Stimulated activated naive CD8-positive, alpha-beta T cell treated with anti-CD3 and anti-CD28 coated beads, Interleukin-15, amount 100 ng/mL, for 72 hours (primary cell): ENCODE data around the gene PRSS56.

Experiments
- ATAC-seq: fragments of 150-1000 bp; cut with Tn5 transposase; 2 replicates; pipeline ENCODE4 v1.10.0; 2021; ENCODE audit warnings: mild to moderate bottlenecking, moderate library complexity
- DNase-seq, 2 donors: peaks; one replicate each; pipeline ENCODE4 v3.0.0; 2021 to 2022
- H3K27ac Mint-ChIP-seq, 2 donors: one replicate each; pipeline ENCODE4 v1.8.0; 2022; ENCODE audit warnings: mild to moderate bottlenecking in 2 of 2, mixed read lengths in 2 of 2, moderate library complexity in 2 of 2
- H3K27me3 Mint-ChIP-seq: one replicate; pipeline ENCODE4 v1.8.0; 2022; ENCODE audit warnings: mixed read lengths
- H3K4me1 Mint-ChIP-seq: one replicate; pipeline ENCODE4 v1.8.0; 2022; ENCODE audit warnings: mild to moderate bottlenecking, mixed read lengths
- H3K4me3 Mint-ChIP-seq, 2 donors: one replicate each; pipeline ENCODE4 v1.8.0; 2022; ENCODE audit warnings: mild to moderate bottlenecking in 2 of 2, mixed read lengths in 2 of 2, moderate library complexity in 1 of 2
- H3K9me3 Mint-ChIP-seq, 2 donors: one replicate each; pipeline ENCODE4 v1.8.0; 2022; ENCODE audit warnings: mixed read lengths in 2 of 2

PRSS56 gene

DNA sequence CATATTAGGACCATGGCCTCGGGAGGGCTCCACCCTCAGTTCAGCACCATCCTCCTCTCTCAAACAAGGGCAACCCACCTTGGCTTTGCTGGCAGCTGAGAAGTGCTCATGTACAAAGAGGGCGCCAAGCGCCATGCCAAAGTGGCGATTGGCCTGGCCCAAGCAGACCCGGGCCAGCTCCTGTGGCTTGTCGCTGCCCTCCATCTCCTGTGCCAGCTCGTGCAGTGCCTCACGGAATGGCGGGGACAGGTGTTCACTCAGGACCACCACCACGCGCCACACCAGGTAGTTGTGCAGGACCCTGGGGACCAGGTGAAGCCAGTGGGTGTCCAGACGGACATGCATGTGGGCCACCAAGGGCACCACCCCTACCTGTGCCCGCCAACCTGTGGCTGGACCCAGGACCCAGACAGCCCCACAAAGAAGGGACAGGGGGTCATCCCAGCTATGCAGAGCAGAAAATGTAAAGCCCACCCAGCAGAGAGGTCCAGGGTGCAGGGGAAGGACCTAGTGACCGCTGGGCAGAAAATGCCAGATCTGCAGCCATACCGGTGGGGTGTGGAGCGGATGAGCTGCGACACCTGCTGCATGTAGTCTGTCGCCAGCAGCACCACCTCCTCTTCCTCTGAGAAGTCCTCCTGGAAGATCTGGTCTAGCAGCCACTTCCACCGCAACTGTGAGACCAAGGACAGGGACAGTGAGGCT, 36.1 kb upstream of the PRSS56 start:
- no peak for ATAC-seq
- no peak for DNase-seq
- Mint-ChIP-seq H3K27ac (no peak overlapping the region), H3K4me1 (peaks cover 16% of the 10 kb centered on the region), H3K9me3 (no peaks in the 10 kb centered on the region), H3K27me3 (peaks cover 70% of the 10 kb centered on the region), H3K4me3 (no peak overlapping the region)

- H3K4me3 Mint-ChIP-seq: peak overlapping the region in 1 of 2 donors; percentile 14
- H3K27ac Mint-ChIP-seq: no peak overlapping the region
- H3K9me3 Mint-ChIP-seq: no peaks in the 10 kb centered on the region
- DNase-seq (no peak), ATAC-seq (no peak)
- peaks cover 16% of the 10 kb centered on the region for H3K4me1 Mint-ChIP-seq
- H3K27me3 Mint-ChIP-seq: peaks cover 71% of the 10 kb centered on the region
Measured at GRCh38 chr2:232484628-232485347, 35.4 kb upstream of the PRSS56 start.

DNA sequence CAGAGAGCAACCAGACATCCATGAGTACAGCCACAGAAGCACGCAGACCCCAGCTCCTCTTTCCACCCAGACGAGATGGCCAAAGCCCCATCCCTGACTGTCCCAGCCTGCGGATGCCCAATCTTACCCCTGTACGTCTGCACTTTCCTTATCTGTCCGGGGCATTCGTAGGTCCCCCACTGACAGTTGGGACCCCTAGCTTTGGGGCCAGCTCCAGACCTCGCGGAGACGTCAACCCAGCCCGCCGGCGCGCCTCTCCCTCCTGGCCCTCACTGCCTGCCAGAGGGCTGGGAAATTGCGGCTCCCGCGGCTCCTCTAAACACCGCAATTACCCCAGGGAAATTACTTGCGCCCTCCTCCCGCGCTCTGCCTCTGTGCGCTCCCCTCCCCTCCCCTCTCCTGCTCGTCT, 34.8 kb upstream of the PRSS56 start:
- DNase-seq (no peak), ATAC-seq (no peak)
- Mint-ChIP-seq H3K4me3 (peak overlapping the region; percentile 5 to 14), H3K4me1 (peaks cover 16% of the 10 kb centered on the region), H3K27ac (no peak overlapping the region), H3K9me3 (no peaks in the 10 kb centered on the region), H3K27me3 (peaks cover 77% of the 10 kb centered on the region)

- H3K27me3 Mint-ChIP-seq: peaks cover 79% of the 10 kb centered on the region
- DNase-seq (no peak), ATAC-seq (no peak)
- H3K4me3 Mint-ChIP-seq: peak overlapping the region in 1 of 2 donors; percentile 10
- H3K4me1 Mint-ChIP-seq: peaks cover 16% of the 10 kb centered on the region
- H3K9me3 Mint-ChIP-seq: no peaks in the 10 kb centered on the region
- H3K27ac Mint-ChIP-seq: no peak overlapping the region
Measured at GRCh38 chr2:232485757-232486557, 34.2 kb upstream of the PRSS56 start.

GRCh38 chr2:232486558-232487384, 33.4 kb upstream of the PRSS56 start:
- Mint-ChIP-seq H3K4me1 (peaks cover 16% of the 10 kb centered on the region), H3K27ac (no peak overlapping the region), H3K4me3 (peak overlapping the region; percentile 10 to 46), H3K27me3 (peaks cover 79% of the 10 kb centered on the region), H3K9me3 (no peaks in the 10 kb centered on the region)
- DNase-seq: no peak
- peak; percentile 18 for ATAC-seq

DNA sequence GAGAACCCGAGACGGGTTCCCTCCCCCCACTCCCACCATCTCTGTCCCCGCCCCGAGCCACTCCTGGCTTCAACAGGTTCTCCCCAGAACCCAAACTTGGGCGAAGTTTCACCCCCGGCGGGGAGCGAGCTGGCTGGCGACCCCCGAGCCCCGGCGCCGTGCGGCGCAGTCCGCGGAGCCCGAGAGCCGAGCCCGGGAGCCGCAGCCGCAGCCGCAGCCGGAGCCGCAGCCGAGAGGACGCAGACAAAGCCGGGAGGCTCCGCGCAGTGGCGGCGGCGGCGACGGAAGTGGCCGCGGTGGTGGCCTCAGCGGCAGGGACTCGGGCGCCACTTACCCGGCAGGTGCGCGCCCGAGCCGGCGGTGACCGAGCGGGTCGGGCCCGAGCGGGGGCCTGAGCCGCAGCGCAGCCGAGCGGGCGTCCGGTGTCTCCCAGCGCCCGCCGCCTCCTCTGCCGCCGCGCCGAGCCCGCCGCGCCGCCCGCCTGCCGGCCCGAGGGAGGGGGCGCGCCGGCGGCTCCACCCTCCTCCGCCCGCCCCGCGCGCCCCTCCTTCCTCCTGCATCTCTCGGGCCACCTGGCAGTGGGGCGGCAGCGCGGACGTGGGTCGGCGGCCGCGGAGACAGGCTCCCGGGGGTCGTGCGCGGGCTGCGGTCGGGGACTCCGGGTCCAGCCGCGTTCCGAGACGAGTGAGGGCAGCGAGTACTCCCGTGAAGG, 32.6 kb upstream of the PRSS56 start, which contains the start of gene ECEL1:
ECEL1 (minus strand) TSS at position 450 of the 712 bp plus-strand sequence. CDS start 1,181 bp downstream, outside the sequence.
- Mint-ChIP-seq H3K4me1 (peaks cover 16% of the 10 kb centered on the region), H3K9me3 (no peaks in the 10 kb centered on the region), H3K27ac (no peak within 1 kb of the TSS), H3K4me3 (peak within 1 kb of the TSS; percentile 10 to 70), H3K27me3 (peaks cover 80% of the 10 kb centered on the region)
- DNase-seq: no peak
- ATAC-seq: peak; percentile 35

- no peak for DNase-seq
- Mint-ChIP-seq H3K4me1 (peaks cover 16% of the 10 kb centered on the region), H3K27me3 (peaks cover 80% of the 10 kb centered on the region), H3K4me3 (peak overlapping the region; percentile 6 to 70), H3K9me3 (no peaks in the 10 kb centered on the region), H3K27ac (no peak overlapping the region)
- peak; percentile 8 for ATAC-seq
Measured at GRCh38 chr2:232488097-232488711, 32.0 kb upstream of the PRSS56 start.

DNA sequence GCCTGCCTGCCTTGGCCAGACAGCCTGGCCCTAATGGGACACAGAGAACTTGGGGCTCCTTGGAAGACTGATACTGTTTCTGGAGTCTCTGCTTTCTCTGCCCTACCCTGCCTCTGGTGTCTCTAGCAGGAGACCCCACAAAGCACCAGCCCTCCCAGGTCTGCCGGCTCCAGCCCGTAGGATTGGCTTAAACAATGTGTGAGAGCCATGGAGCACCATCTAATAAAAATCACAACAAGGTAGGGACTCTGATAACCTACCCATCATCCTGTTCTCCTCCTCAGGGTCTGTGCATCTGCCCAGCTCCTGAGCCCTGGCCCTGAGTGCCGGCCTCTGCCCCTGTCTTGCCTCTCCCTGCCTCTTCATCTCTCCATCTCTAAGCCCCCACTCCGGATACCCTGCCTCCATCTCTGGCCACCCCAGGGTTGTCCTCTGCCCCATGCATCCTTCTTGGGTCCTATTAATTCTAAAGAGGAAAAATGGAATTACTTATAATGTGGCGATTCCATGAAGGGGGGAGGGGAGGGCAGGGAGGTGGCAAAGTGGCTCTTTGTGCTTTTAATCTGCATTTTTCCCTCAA, 31.4 kb upstream of the PRSS56 start:
- H3K9me3 Mint-ChIP-seq: no peaks in the 10 kb centered on the region
- peak overlapping the region in 1 of 2 donors; percentile 36 for H3K4me3 Mint-ChIP-seq
- no peak overlapping the region for H3K27ac Mint-ChIP-seq
- H3K4me1 Mint-ChIP-seq: peaks cover 16% of the 10 kb centered on the region
- no peak for DNase-seq
- ATAC-seq: no peak
- peaks cover 74% of the 10 kb centered on the region for H3K27me3 Mint-ChIP-seq

DNA sequence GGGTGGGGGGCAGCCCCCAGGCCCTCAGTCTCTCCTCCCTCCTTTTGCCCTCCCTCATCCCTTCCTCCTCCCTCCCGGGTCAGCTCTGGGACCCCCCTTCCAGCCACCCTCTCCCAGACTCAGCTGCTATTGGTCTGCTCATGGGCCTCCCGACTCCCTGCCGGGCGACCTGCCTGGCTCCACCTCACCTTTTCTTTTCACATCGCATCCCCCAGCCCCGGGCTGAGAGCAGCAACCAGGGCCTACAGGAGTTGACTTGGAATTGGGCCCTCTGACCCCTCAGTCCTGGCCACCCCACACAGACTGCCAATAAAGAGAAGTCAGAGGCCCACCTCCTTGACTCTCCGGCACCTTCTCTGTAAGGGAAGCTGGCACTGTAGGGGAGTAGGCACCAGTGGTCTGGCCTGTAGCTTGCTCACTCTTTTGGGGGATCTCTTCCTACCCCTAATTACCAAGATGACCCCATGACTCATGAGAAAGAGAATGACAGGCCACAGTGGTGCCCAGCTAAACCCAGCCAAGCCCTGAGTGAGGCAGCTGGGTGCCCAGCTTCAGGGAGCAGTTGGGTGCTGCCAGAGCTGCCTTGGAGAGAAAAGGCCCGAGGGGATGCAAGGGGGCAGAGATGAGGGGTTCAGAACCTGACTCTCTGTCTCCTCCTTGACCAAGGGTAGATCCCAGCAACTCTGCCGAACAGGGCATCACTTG, 30.5 kb upstream of the PRSS56 start:
- ATAC-seq: no peak
- Mint-ChIP-seq H3K9me3 (no peaks in the 10 kb centered on the region), H3K27me3 (peaks cover 66% of the 10 kb centered on the region), H3K4me3 (no peak overlapping the region), H3K27ac (no peak overlapping the region), H3K4me1 (peaks cover 16% of the 10 kb centered on the region)
- no peak for DNase-seq

DNA sequence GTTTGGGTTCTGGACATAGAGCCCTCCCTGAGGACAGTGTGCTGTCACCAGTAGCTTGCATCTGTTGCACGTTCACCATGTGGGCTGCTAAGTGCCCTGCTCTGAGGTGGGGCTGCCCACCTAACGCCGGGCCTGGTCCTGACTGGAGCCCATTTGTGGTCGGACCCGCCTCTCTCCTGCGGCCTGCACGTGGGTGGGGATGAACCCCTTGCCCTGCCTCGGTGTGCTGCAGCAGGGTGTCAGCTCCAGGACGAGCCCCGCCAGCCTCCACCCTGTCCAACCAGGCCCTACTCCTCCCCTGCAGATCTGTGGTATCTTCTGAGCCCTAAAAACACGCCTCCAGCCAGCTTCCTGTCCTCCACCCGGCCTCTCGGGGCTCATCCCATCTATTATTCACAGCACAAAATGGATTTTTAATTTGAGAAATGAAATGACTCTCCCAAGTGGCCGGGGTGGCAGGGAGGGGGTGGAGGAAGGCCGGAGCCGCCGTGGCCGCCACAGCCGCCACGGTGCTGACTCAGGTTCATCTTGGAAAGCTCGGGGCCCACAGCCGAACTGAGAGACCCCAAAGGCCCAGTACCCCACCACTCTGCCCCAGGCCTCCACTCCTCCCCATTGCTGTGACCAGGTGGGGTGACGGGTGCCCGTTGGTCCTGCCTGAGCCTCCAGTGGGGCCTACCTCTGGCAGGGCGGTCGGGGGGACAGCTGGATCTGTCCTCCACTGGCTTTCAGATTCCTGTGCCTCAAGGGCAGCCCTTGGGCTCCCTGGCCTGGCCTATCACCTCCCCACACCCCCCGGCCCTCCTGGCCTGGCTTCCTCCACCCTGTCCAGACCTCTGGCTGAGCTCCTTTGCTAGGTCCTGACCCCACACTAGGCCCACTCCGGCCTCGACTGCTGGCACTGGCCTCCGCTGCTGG, 29.7 kb upstream of the PRSS56 start:
- DNase-seq (no peak), ATAC-seq (no peak)
- Mint-ChIP-seq H3K27me3 (peaks cover 58% of the 10 kb centered on the region), H3K9me3 (no peaks in the 10 kb centered on the region), H3K4me1 (peaks cover 12% of the 10 kb centered on the region), H3K27ac (no peak overlapping the region), H3K4me3 (no peak overlapping the region)

GRCh38 chr2:232491139-232491780, 28.9 kb upstream of the PRSS56 start:
- Mint-ChIP-seq H3K4me1 (peaks cover 10% of the 10 kb centered on the region), H3K4me3 (no peak overlapping the region), H3K27ac (no peak overlapping the region), H3K27me3 (peaks cover 54% of the 10 kb centered on the region), H3K9me3 (no peaks in the 10 kb centered on the region)
- ATAC-seq (no peak), DNase-seq (no peak)

- Mint-ChIP-seq H3K27me3 (peaks cover 46% of the 10 kb centered on the region), H3K4me1 (peaks cover 10% of the 10 kb centered on the region), H3K4me3 (no peak overlapping the region), H3K9me3 (no peaks in the 10 kb centered on the region), H3K27ac (no peak overlapping the region)
- DNase-seq (no peak), ATAC-seq (no peak)
Measured at GRCh38 chr2:232492236-232492848, 27.8 kb upstream of the PRSS56 start.
